Epithelial cell of proximal tubule (primary cell): ENCODE data around the gene FAM171A1. TPM values are rescaled to one million over a fixed set of nuclear protein-coding genes. Genes with fewer than 3 reads are reported as not detected.

Source experiments
- DNase-seq: peaks from one replicate; pipeline ENCODE4 v3.0.0-alpha.2; 2011; ENCODE audit warnings: low read depth
- H3K4me3 ChIP-seq: 2 replicates; pipeline ENCODE4 v1.5.1; 2011; ENCODE audit warnings: low read depth, mild to moderate bottlenecking, low read length
- total RNA-seq: library from RNA; depleted of rRNA; stranded (reverse); fragments of >200 nt; gene quantifications from 2 replicates; pipeline ENCODE4 v1.2.3, GENCODE V29; 2015
- TF ChIP-seq, protein P1 (sequence below): conservative IDR thresholded peaks from 2 replicates; pipeline ENCODE4 v1.5.1; 2012; ENCODE audit warnings: low read depth, mild to moderate bottlenecking, low read length

FAM171A1 gene
- total RNA-seq, 1 donor from 2014 or later, result 20.2 TPM

DNA sequence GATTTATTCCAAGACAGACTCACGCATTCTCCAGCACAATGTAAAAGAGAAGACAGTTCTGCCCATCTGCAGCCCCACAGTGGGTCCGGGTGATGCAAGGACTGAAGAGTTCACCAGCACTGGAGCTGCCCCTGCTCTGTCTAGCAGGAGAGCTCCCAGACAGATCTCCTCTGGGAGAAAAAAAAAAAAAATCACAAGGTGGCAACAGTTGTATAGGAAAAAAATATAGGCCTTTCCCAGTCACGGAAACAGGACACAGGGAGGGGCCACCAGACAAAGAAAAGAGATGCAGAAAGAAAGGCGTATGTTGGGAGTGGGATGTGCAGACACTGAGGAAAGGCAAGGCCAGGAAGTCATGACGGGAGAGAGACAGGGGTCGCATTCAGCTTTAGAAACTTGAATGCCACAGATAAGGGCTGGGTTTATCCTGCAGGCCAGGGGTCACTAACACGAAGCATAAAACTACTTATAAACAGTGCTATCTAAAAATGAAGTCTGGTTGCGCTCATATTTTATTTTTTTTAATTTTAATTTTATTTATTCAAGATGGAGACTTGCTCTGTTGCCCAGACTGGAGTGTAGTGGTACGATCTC is 54.1 kb downstream of the FAM171A1 start:
- H3K4me3 ChIP-seq, result no peak overlapping the region
- no peak for DNase-seq
- TF ChIP-seq, protein P1, sequence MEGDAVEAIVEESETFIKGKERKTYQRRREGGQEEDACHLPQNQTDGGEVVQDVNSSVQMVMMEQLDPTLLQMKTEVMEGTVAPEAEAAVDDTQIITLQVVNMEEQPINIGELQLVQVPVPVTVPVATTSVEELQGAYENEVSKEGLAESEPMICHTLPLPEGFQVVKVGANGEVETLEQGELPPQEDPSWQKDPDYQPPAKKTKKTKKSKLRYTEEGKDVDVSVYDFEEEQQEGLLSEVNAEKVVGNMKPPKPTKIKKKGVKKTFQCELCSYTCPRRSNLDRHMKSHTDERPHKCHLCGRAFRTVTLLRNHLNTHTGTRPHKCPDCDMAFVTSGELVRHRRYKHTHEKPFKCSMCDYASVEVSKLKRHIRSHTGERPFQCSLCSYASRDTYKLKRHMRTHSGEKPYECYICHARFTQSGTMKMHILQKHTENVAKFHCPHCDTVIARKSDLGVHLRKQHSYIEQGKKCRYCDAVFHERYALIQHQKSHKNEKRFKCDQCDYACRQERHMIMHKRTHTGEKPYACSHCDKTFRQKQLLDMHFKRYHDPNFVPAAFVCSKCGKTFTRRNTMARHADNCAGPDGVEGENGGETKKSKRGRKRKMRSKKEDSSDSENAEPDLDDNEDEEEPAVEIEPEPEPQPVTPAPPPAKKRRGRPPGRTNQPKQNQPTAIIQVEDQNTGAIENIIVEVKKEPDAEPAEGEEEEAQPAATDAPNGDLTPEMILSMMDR, result no peak

DNA sequence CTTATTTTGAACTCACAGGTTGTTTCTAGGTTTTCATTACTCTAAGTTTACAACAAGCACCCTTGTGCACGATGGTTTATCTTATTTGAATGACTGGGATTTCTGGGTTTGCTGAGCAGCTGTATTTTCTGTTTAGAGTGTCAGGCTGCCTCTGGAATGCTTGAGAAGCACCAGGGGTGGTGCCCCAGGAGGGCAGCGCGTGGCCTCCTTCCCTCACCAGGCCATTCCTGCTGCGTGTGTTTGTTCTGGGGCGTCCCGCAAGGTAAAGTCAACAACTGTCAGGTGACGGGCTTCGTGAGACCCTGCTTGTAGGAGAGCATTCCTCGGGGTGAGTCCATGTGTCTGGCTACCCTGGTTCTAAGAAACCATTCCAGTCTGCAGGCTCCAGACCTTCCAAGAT is 54.9 kb downstream of the FAM171A1 start:
- TF ChIP-seq, protein P1, result no peak
- no peak overlapping the region for H3K4me3 ChIP-seq
- no peak for DNase-seq

DNA sequence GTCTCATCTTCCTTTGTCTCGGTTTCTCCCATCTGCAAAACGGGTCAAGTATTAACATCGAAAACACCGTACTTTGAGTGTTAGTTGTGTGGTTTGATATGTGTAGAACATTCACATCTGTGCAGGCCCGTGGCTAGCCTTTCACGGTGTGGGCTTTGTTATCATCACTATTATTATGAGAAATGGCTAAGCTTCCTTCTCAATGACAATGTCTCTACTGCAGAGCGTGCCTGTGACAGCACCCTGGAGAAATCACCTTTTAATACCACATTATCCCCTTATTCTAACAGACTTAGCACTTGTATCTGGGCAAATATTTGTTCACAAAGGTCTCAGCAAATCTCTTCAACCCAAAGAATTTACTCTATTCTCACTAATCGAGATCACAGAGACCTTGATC is 55.8 kb downstream of the FAM171A1 start:
- DNase-seq, result no peak
- TF ChIP-seq, protein P1, result no peak
- H3K4me3 ChIP-seq, result no peak overlapping the region

DNA sequence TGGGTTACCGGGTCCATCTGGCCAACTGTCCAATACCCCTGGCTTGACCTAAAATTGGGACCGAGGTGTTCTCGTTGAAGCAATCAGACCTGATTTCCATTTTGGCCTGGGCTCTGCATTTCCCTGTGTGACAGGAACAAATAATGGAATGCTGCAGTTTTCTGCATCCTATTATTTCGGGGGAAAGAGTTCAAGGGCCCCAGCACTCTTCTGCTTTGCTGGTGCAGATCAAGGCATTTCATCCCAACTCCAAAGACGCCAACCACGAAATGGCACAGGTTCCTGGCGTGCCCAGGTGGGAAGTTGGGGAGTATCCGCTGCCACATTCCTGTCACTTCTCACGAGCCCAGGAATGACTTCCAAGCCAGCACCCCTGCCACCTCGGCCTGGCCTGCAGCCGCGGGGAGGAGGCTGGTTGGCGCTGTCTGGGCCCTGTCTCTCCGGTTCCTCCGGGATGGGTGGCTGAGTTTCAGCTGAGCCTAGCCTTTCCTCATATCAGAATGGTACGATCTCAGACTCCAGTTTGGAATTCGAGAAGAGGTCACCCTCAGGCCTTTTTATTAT is 56.5 kb downstream of the FAM171A1 start:
- no peak overlapping the region for H3K4me3 ChIP-seq
- no peak for DNase-seq
- TF ChIP-seq, protein P1, result no peak

DNA sequence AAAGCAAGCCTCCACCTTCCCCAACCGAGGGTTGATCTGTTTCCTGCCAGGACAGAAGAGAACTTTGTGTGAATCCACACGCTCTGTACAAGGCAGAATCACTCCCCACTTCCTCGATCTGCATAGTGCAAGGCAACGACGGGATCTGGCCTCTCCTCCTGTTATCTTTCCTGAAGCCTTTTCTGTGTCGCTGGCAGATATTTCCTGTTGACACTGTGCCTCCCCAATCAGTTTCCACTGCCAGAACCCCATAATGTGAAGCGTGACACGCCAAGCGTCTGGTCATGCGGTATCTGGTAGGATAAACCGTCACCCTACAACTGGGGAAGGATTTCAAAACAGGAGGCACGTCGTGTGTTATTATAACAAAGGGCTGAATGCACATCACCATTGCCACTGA is 57.2 kb downstream of the FAM171A1 start:
- no peak for DNase-seq
- TF ChIP-seq, protein P1, result no peak
- H3K4me3 ChIP-seq, result no peak overlapping the region

DNA sequence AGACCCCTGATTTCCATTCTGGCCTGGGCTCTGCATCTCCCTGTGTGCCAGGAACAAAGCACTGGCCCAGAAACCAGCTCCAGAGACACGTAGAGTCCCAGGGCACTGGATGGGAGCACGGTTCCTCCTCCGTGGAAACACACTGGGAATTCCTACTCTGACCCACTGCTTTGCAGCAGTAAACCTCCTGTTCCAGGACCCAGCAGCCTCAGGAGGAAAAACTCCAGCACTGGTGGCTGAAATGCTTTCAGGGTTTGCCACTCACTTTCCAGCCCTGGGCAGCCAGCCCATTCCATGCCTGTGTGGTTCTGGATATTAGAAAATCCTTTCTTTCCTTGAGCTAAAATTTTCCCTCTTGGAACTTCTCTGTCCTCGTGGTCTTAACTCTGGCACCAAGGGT is 58.0 kb downstream of the FAM171A1 start:
- TF ChIP-seq, protein P1, result no peak

More for the DNA sequence above, 58.0 kb downstream of the FAM171A1 start:
- DNase-seq, result no peak
- H3K4me3 ChIP-seq, result no peak overlapping the region
